GM19238 (cell line): ENCODE data around the gene AGRN.
"Not testable (repeated sequence)": the region's sequence is repeated elsewhere in the genome, so short reads cannot be mapped to it uniquely, and the experiment has no call there.

ENCODE experiments used
- DNase-seq: peaks from one replicate; pipeline ENCODE4 v3.0.0; 2011; ENCODE audit warnings: low spot score; ENCODE audit not compliant: insufficient read length

The AGRN gene

GRCh38 chr1:1020000-1020404, at the start of gene AGRN:
Gene AGRN (plus strand): TSS chr1:1020120. CDS start chr1:1020173, 53 bp downstream.
- peak; percentile 82 for DNase-seq

- DNase-seq, result no peak
Observed at GRCh38 chr1:970242-970972, 49.5 kb upstream of the AGRN start.

GRCh38 chr1:970973-971730, 48.8 kb upstream of the AGRN start:
- DNase-seq, result no peak

- no peak for DNase-seq
Observed at GRCh38 chr1:971751-972506, 48.0 kb upstream of the AGRN start.

GRCh38 chr1:972726-973458, 47.0 kb upstream of the AGRN start:
- no peak for DNase-seq

- DNase-seq, result no peak
Observed at GRCh38 chr1:973459-974292, 46.2 kb upstream of the AGRN start.

GRCh38 chr1:974293-974640, 45.7 kb upstream of the AGRN start:
- no peak for DNase-seq

GRCh38 chr1:974687-975328, 45.1 kb upstream of the AGRN start:
- DNase-seq, result no peak

- DNase-seq, result no peak
Observed at GRCh38 chr1:975365-975764, 44.6 kb upstream of the AGRN start.

- DNase-seq, result peak; percentile 91
Observed at GRCh38 chr1:975896-976683, 43.8 kb upstream of the AGRN start.

- DNase-seq, result not testable (repeated sequence)
Observed at GRCh38 chr1:976791-977190, 43.1 kb upstream of the AGRN start.

GRCh38 chr1:978069-978834, 41.7 kb upstream of the AGRN start:
- no peak for DNase-seq

GRCh38 chr1:978835-979743, 40.8 kb upstream of the AGRN start:
- DNase-seq, result no peak

- no peak for DNase-seq
Observed at GRCh38 chr1:979744-980072, 40.2 kb upstream of the AGRN start.

- no peak for DNase-seq
Observed at GRCh38 chr1:980137-980571, 39.8 kb upstream of the AGRN start.

- DNase-seq, result no peak
Observed at GRCh38 chr1:980602-981395, 39.1 kb upstream of the AGRN start.

GRCh38 chr1:981491-981954, 38.4 kb upstream of the AGRN start:
- DNase-seq, result no peak
